HG02884 (cell line): ENCODE results near the gene PCDHGB3.
A peak's percentile ranks its signal among the peaks of the same experiment; 100 is the strongest.
"Not testable (repeated sequence)": the region's sequence is repeated elsewhere in the genome, so short reads cannot be mapped to it uniquely, and the experiment has no call there.

Source experiments
- ATAC-seq: cut with Tn5 transposase; IDR thresholded peaks from one replicate; pipeline ENCODE4 v1.9.1; 2021; ENCODE audit warnings: mild to moderate bottlenecking, moderate library complexity; ENCODE audit not compliant: unreplicated experiment

Gene PCDHGB3

GRCh38 chr5:141389153-141390042, 19.4 kb downstream of the PCDHGB3 start:
- ATAC-seq = no peak

- ATAC-seq = no peak
These were observed 22.6 kb downstream of the PCDHGB3 start, which contains the start of gene PCDHGA8 for GRCh38 chr5:141392429-141393198. TSS of gene PCDHGA8 (plus strand) at chr5:141392633. CDS start at chr5:141392814, 181 bp downstream.

GRCh38 chr5:141393267-141393666, 23.2 kb downstream of the PCDHGB3 start:
- ATAC-seq = no peak

- ATAC-seq = not testable (repeated sequence)
These were observed 24.6 kb downstream of the PCDHGB3 start for GRCh38 chr5:141394401-141395187.

- peak; percentile 63 for ATAC-seq
These were observed 27.9 kb downstream of the PCDHGB3 start, which contains the start of gene PCDHGB5 for GRCh38 chr5:141397756-141398551. TSS of gene PCDHGB5 (plus strand) at chr5:141397947. CDS start at chr5:141398128, 181 bp downstream.

- no peak for ATAC-seq
These were observed 28.6 kb downstream of the PCDHGB3 start for GRCh38 chr5:141398608-141399007.

GRCh38 chr5:141399555-141400258, 29.7 kb downstream of the PCDHGB3 start:
- ATAC-seq = no peak

- no peak for ATAC-seq
These were observed 32.7 kb downstream of the PCDHGB3 start, which contains the start of gene PCDHGA9 for GRCh38 chr5:141402553-141403243. TSS of gene PCDHGA9 (plus strand) at chr5:141402778. CDS start at chr5:141402953, 175 bp downstream.

- ATAC-seq = no peak
These were observed 33.3 kb downstream of the PCDHGB3 start for GRCh38 chr5:141403387-141403786.

- peak; percentile 68 for ATAC-seq
These were observed 37.9 kb downstream of the PCDHGB3 start, which contains the start of gene PCDHGB6 for GRCh38 chr5:141407790-141408505. TSS of gene PCDHGB6 (plus strand) at chr5:141408021. CDS start at chr5:141408203, 182 bp downstream.

GRCh38 chr5:141409598-141410306, 39.7 kb downstream of the PCDHGB3 start:
- no peak for ATAC-seq

GRCh38 chr5:141411575-141411974, 41.5 kb downstream of the PCDHGB3 start:
- no peak for ATAC-seq

GRCh38 chr5:141412854-141413539, 43.0 kb downstream of the PCDHGB3 start, which contains the start of gene PCDHGA10:
TSS of gene PCDHGA10 (plus strand) at chr5:141412987. CDS start at chr5:141413176, 189 bp downstream.
- ATAC-seq = peak; percentile 72

- ATAC-seq = no peak
These were observed 43.6 kb downstream of the PCDHGB3 start for GRCh38 chr5:141413540-141414069.

- not testable (repeated sequence) for ATAC-seq
These were observed 44.7 kb downstream of the PCDHGB3 start for GRCh38 chr5:141414548-141415274.

- not testable (repeated sequence) for ATAC-seq
These were observed 45.2 kb downstream of the PCDHGB3 start for GRCh38 chr5:141415275-141415618.
